Activated naive CD4-positive, alpha-beta T cell treated with Interleukin-2 at 50 U/mL for 16 hours (primary cell): Measurements from ENCODE around the gene FFAR4.

Experiments used
- DNase-seq: peaks from one replicate; pipeline ENCODE4 v3.0.0-alpha.2; 2020

Gene FFAR4

DNA sequence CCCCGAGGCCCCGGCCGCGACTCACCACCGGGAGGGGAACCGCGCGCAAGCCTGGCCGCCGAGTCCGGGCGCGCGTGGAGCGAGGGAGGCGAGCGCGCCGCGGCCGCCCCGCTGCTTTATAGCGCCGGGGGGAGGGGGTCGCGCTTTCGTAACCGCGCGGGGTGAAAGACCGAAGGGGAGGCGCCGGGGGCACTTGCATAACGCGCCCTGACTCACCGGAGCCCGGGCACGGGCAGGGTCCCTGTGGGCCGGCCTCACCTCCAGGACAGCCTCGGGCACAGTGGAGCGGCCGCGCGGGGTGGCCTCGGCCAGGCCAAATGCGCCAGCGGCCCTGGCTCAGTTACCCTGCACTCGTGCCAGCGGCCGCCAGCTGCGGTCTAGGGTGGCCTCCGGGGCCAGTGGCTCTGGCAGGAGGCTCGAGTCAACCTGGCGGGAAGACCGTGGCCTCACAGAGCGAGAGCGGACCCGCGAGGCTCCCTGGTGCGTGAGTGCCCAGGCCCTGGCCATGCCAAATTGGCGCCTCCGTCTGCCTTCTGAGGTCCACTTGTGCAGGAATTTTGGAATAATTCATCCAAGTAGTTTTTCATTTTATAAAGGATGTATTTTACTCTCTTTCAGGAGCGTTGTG is 34.8 kb downstream of the FFAR4 start, which contains the start of gene RBP4:
RBP4 (minus strand) TSS at position 90 of the 628 bp plus-strand sequence. CDS start 207 bp downstream, outside the sequence.
- no peak for DNase-seq

GRCh38 chr10:93601774-93602162 is 35.3 kb downstream of the FFAR4 start:
- no peak for DNase-seq

DNA sequence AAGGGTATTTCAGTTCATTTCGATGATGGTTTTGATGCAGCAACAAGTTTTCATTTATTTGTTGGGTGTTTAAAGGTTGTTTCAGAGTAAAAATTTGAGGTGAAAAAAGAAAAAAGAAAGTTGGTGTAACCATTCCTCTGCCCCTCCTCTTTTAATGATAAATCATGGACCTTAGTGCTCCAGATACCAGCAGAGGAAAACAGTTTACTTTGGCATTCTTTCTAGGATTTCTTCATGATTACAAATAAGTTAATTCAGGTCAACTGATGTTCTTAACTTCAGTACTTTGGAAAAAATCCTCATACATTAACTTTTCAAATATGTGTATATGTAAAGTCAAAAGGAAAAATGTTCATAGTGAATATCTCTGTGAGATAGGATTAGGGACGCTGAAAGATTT is 36.6 kb downstream of the FFAR4 start:
- DNase-seq = no peak

GRCh38 chr10:93604146-93604545 is 37.7 kb downstream of the FFAR4 start:
- no peak for DNase-seq

DNA sequence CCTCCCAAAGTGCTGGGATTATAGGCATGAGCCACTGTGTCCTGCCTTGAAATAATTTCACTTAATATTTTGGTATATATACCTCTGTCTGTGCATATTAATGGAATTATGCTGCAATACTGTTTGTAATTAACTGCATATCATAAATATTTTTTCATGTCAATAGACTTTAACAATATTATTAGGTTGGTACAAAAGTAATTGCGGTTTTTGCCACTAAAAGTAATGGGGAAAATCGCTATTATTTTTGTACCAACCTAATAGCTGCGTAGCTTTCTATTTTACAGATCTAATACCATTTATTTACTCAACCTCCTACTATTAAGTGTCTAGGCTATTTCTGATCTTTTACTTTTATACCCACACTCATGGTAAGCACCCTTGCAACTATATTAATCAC is 42.0 kb downstream of the FFAR4 start:
- no peak for DNase-seq

- DNase-seq = no peak
Measured at GRCh38 chr10:93612311-93612710, 45.8 kb downstream of the FFAR4 start, which contains the start of gene PDE6C. Gene PDE6C (plus strand): TSS chr10:93612537. CDS start chr10:93612726, 189 bp downstream.

- DNase-seq = no peak
Measured at GRCh38 chr10:93613126-93613525, 46.7 kb downstream of the FFAR4 start.

DNA sequence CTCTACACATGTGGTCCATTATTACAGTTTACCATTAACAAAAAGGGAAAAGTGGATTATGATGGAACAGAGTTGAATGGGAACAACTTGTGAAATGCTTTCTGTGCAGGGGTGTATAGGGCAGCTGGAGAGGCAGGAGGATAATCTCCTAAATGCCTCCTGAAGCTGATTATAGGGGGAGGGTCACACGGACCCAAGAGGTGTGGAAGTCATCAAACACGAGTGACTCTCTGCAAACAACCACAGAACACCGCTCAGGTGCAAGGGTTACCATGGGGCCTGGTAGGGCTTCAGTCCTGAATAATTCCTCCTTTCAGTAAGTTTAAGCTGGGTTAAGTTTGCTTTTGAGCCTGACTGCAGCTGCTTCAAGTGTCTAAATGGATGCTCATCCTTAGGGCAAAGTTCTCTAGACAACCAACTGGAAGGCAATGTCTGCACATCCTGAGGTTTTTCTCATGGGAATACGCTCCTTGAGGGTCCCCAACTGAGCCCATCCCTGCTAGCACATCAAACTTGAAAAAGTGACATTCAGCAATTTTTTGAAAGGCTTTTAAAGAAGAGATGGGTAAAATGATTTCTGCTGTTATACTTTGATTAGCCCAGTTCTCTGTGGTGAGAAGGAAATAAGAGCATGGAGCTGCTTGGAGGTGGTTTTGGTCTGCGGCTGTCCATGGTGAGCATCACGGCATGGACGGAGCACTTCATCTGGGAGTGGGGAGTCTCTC is 47.8 kb downstream of the FFAR4 start:
- DNase-seq = no peak

DNA sequence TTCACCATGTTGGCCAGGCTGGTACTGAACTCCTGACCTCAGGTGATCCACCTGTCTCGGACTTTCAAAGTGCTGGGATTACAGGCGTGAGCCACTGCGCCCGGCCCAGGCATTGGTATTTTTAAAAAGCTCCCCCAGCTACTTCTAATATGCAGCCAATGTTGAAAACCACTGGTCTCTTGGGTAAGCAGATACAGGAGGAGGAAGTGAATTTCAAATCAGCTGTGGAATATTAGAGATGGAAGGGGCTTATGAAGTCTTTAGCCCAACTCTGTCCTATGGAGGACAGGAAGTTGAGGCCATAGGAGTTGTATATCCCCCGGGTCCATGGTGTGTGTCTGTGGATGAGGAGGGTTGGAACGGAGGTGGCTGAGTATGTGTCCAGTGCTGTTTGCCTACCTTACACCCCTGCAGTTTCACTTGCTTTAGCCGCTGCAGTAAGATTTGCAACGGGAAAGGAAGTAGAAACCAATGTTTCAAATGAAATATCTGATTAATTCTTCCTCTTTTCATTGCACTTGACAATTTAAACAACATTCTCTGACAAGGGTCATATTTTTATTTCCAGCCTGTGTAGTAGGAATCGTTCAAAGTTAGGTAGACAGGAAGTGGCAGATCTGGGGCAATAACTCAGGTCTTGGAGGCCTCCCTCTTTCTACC is 49.2 kb downstream of the FFAR4 start:
- DNase-seq = no peak

DNA sequence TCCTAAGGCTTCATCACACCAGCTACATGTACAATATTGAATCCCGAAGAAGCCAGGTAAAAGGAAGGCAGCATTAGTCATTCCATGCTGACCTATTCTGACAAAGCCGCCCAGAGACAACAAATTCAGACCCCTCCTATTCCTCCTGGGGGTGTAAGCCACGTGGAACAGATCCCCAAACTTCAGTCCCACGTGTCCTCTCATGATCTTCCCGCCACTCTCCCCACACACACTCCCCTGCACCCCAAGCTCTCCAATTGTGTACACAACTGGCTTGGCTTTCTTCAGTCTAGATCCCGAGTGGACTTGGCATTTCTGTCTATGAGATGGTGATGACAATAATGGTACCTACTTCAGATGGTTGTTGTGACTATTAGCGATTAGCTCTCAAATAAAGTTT is 54.5 kb downstream of the FFAR4 start:
- DNase-seq = no peak

- DNase-seq = no peak
Measured at GRCh38 chr10:93622942-93623341, 56.5 kb downstream of the FFAR4 start.

DNA sequence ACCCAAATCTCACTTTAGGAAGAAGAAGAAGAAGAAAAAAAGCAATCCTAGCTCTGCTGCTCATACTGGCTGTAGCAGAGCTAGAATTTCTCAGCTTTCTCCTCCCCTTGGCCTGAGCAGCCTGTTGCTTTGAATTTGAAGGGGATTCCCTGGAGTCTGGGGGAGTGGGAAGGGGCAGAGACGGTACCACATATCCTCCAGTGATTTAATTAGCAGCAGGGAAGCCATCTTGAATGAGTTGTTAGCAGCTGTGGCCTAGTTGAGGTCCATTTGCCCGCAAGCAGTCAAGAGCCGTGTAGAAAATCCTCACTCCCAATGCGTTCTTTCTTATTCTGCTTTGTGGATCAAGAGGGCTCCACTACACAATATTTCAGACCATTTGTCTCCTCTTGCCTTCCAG is 62.4 kb downstream of the FFAR4 start:
- DNase-seq = no peak

- no peak for DNase-seq
Measured at GRCh38 chr10:93629647-93630305, 63.3 kb downstream of the FFAR4 start.

GRCh38 chr10:93630625-93631557 is 64.4 kb downstream of the FFAR4 start:
- no peak for DNase-seq
